ENCODE results near the gene JDP2. TPM values are rescaled to one million over a fixed set of nuclear protein-coding genes. Genes with fewer than 3 reads are reported as not detected.
A peak's percentile ranks its signal among the peaks of the same experiment; 100 is the strongest.

JDP2 gene
- total RNA-seq, 1 experiment from 2014 or later, result 22.8 TPM

DNA sequence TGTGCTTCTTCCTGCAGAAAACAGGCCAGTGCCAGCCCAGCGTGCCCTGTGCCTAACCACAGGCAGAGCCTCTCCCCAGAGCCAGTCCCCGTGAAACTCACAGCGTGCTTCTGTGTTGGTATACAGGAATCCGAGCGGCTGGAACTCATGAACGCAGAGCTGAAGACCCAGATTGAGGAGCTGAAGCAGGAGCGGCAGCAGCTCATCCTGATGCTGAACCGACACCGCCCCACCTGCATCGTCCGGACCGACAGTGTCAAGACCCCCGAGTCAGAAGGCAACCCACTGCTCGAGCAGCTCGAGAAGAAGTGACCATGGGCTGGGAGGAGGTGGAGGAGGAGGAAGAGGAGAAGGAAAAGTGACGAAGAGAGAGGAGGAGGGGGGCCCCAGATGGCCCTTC is 41.3 kb downstream of the JDP2 start:
- Histone ChIP-seq H4K8ac (replicated peaks; ENCODE audit: insufficient read length, low read depth, low read length) (no peak overlapping the region), H3K4me1 (ENCODE audit: insufficient read depth, low read length) (no peaks in the 10 kb centered on the region), H4K5ac (ENCODE audit: insufficient read length, low read depth, low read length) (no peak overlapping the region), H2BK15ac (ENCODE audit: low read depth, low read length) (no peak overlapping the region), H2BK12ac (ENCODE audit: insufficient read length, low read depth, low read length) (no peak overlapping the region), H3K23ac (ENCODE audit: insufficient read length, low read depth, low read length) (no peak overlapping the region), H3K23me2 (ENCODE audit: insufficient read length, low read depth, low read length, poor library complexity, severe bottlenecking) (no peaks in the 10 kb centered on the region), H3K4me2 (ENCODE audit: insufficient read depth, insufficient read length, low read length) (no peak overlapping the region), H3K27ac (ENCODE audit: insufficient read length, low read depth, low read length) (no peak overlapping the region), H3K14ac (ENCODE audit: insufficient read depth, low read length) (no peak overlapping the region), H2BK120ac (ENCODE audit: low read depth, low read length, poor library complexity, severe bottlenecking) (no peak overlapping the region), H3K18ac (ENCODE audit: insufficient read length, low read depth, low read length) (no peak overlapping the region), H2BK20ac (ENCODE audit: low read depth, low read length, poor library complexity, severe bottlenecking) (no peak overlapping the region), H3K27me3 (ENCODE audit: insufficient read depth, low read length) (no peaks in the 10 kb centered on the region), H3K79me2 (ENCODE audit: insufficient read depth, low read length) (no peaks in the 10 kb centered on the region), H2AFZ (ENCODE audit: low read length) (no peak overlapping the region), H4K20me1 (ENCODE audit: control insufficient read depth, insufficient read depth, insufficient read length) (no peaks in the 10 kb centered on the region), H3K79me1 (ENCODE audit: insufficient read depth, low read depth, low read length, poor library complexity, severe bottlenecking) (no peaks in the 10 kb centered on the region), H4K91ac (ENCODE audit: insufficient read length, low read depth, low read length) (no peak overlapping the region), H3K9me3 (ENCODE audit: control insufficient read depth, low read depth, low read length) (no peaks in the 10 kb centered on the region), H3T11ph (ENCODE audit: low read length) (no peak overlapping the region), H2AK5ac (ENCODE audit: insufficient read length, low read length) (no peak overlapping the region), H3K9ac (ENCODE audit: extremely low read depth, insufficient read length, low read length) (no peak overlapping the region), H2BK5ac (ENCODE audit: insufficient read length, low read length) (no peak overlapping the region), H3K56ac (ENCODE audit: insufficient read length, low read depth, low read length) (no peak overlapping the region), H3K4ac (ENCODE audit: low read depth, low read length) (no peak overlapping the region)
- Mint-ChIP-seq H3K9me3 (no peaks in the 10 kb centered on the region; a peak in 1 of 5 replicates), H3K4me3 (no peak overlapping the region), H3K4me1 (peaks cover 3 to 7% of the 10 kb centered on the region in 2 experiments), H3K27me3 (ENCODE audit: low read depth) (no peaks in the 10 kb centered on the region), H3K36me3 (ENCODE audit: insufficient read depth in 1 of 3, low read depth in 3 of 3) (peaks cover 4 to 27% (median 19%) of the 10 kb centered on the region in 3 experiments; a peak in 6 of 7 replicates), H3K27ac (peak overlapping the region in 1 of 3 experiments; percentile 77; a peak in 2 of 7 replicates)
- TF ChIP-seq, protein P1, sequence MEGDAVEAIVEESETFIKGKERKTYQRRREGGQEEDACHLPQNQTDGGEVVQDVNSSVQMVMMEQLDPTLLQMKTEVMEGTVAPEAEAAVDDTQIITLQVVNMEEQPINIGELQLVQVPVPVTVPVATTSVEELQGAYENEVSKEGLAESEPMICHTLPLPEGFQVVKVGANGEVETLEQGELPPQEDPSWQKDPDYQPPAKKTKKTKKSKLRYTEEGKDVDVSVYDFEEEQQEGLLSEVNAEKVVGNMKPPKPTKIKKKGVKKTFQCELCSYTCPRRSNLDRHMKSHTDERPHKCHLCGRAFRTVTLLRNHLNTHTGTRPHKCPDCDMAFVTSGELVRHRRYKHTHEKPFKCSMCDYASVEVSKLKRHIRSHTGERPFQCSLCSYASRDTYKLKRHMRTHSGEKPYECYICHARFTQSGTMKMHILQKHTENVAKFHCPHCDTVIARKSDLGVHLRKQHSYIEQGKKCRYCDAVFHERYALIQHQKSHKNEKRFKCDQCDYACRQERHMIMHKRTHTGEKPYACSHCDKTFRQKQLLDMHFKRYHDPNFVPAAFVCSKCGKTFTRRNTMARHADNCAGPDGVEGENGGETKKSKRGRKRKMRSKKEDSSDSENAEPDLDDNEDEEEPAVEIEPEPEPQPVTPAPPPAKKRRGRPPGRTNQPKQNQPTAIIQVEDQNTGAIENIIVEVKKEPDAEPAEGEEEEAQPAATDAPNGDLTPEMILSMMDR (conservative IDR thresholded peaks at IDR 0.05), result no peak
- WGBS (ENCODE audit: extremely low coverage, insufficient read length, low lambda C conversion rate), result no CpG with 5 or more reads among the region's 16 CpGs
- DNase-seq, result no peak
